Liver (tissue), 9 donors: ENCODE measurements around the gene RYR2. TPM values are rescaled to one million over a fixed set of nuclear protein-coding genes. Genes with fewer than 3 reads are reported as not detected.

Experiments
- DNase-seq: peaks from one replicate; pipeline ENCODE4 v3.0.0-alpha.2; 2017; ENCODE audit warnings: low spot score
- H3K27ac ChIP-seq, 2 donors: one replicate each; pipeline ENCODE4 v1.7.0; 2013; ENCODE audit warnings: inconsistent platforms in 2 of 2, low read length in 2 of 2, control low read depth in 1 of 2, low read depth in 1 of 2, mild to moderate bottlenecking in 1 of 2
- H3K27me3 ChIP-seq, 4 donors: one replicate each; pipeline versions ENCODE4 v1.6.1 to v1.7.0; 2013; ENCODE audit warnings: low read length in 3 of 4, inconsistent platforms in 1 of 4, mild to moderate bottlenecking in 1 of 4, moderate library complexity in 1 of 4; ENCODE audit not compliant: control insufficient read depth in 4 of 4, insufficient read depth in 4 of 4
- H3K36me3 ChIP-seq, 4 donors: one replicate each; pipeline versions ENCODE4 v1.6.1 to v1.7.0; 2013; ENCODE audit warnings: low read length in 3 of 4, mild to moderate bottlenecking in 3 of 4, low read depth in 1 of 4, moderate library complexity in 1 of 4; ENCODE audit not compliant: control insufficient read depth in 4 of 4, insufficient read depth in 3 of 4
- H3K4me1 ChIP-seq, 4 donors: one replicate each; pipeline versions ENCODE4 v1.6.1 to v1.7.0; 2013; ENCODE audit warnings: low read length in 3 of 4, mild to moderate bottlenecking in 3 of 4, moderate library complexity in 1 of 4; ENCODE audit not compliant: control insufficient read depth in 4 of 4, insufficient read depth in 4 of 4
- H3K4me3 ChIP-seq, 3 donors: one replicate each; pipeline versions ENCODE4 v1.6.1 to v1.7.0; 2013; ENCODE audit warnings: low read length in 3 of 3, control low read depth in 1 of 3, low read depth in 1 of 3, mild to moderate bottlenecking in 1 of 3
- H3K9ac ChIP-seq, 2 donors: one replicate each; pipeline ENCODE4 v1.7.0; 2013; ENCODE audit warnings: low read length in 2 of 2, mild to moderate bottlenecking in 2 of 2, moderate library complexity in 2 of 2, control low read depth in 1 of 2, low read depth in 1 of 2
- H3K9me3 ChIP-seq, 4 donors: one replicate each; pipeline versions ENCODE4 v1.6.1 to v1.7.0; 2013; ENCODE audit warnings: low read length in 3 of 4; ENCODE audit not compliant: control insufficient read depth in 4 of 4
- EGR1 ChIP-seq, 2 donors: IDR thresholded peaks; 2 replicates each; pipeline ENCODE4 v1.6.1; 2016 to 2018; ENCODE audit warnings: antibody characterized with exemption in 2 of 2, low read depth in 2 of 2
- FOXA1 ChIP-seq: IDR thresholded peaks from 2 replicates; pipeline ENCODE4 v1.6.1; 2016; ENCODE audit warnings: antibody characterized with exemption
- FOXA2 ChIP-seq: IDR thresholded peaks from 2 replicates; pipeline ENCODE4 v1.6.1; 2016; ENCODE audit warnings: antibody characterized with exemption
- GABPA ChIP-seq, 2 donors: IDR thresholded peaks in 1 of 2; conservative IDR thresholded peaks in 1 of 2; 2 replicates each; pipeline ENCODE4 v1.6.1; 2016; ENCODE audit warnings: antibody characterized with exemption in 2 of 2, mild to moderate bottlenecking in 1 of 2, moderate library complexity in 1 of 2
- HNF4A ChIP-seq, 2 donors: conservative IDR thresholded peaks; 2 replicates each; pipeline ENCODE4 v1.6.1; 2016; ENCODE audit warnings: antibody characterized with exemption in 2 of 2, mild to moderate bottlenecking in 2 of 2
- HNF4G ChIP-seq: IDR thresholded peaks from 2 replicates; pipeline ENCODE4 v1.6.1; 2016; ENCODE audit warnings: antibody characterized with exemption
- JUND ChIP-seq, 2 donors: IDR thresholded peaks; 2 replicates each; pipeline ENCODE4 v1.6.1; 2016; ENCODE audit warnings: antibody characterized with exemption in 2 of 2
- NR2F2 ChIP-seq: IDR thresholded peaks from 2 replicates; pipeline ENCODE4 v1.6.1; 2016; ENCODE audit warnings: antibody characterized with exemption
- RAD21 ChIP-seq, 2 donors: IDR thresholded peaks; 2 replicates each; pipeline ENCODE4 v1.6.1; 2016; ENCODE audit warnings: antibody characterized with exemption in 2 of 2, mild to moderate bottlenecking in 2 of 2
- RXRA ChIP-seq, 2 donors: IDR thresholded peaks; 2 replicates each; pipeline ENCODE4 v1.6.1; 2017 to 2018; ENCODE audit warnings: antibody characterized with exemption in 2 of 2, mild to moderate bottlenecking in 1 of 2
- SP1 ChIP-seq: IDR thresholded peaks from 2 replicates; pipeline ENCODE4 v1.6.1; 2018; ENCODE audit warnings: antibody characterized with exemption, mild to moderate bottlenecking
- TAF1 ChIP-seq: conservative IDR thresholded peaks from 2 replicates; pipeline ENCODE4 v1.6.1; 2016; ENCODE audit warnings: antibody characterized with exemption, mild to moderate bottlenecking
- YY1 ChIP-seq: IDR thresholded peaks from 2 replicates; pipeline ENCODE4 v1.6.1; 2016; ENCODE audit warnings: antibody characterized with exemption, mild to moderate bottlenecking
- WGBS: extraction: QIAGEN DNeasy Blood & Tissue Kit; methylation state at CpG from one replicate; pipeline ENCODE4 v1.1.7; 2013; 5-methylcytosine and 5-hydroxymethylcytosine counted together
- polyA plus RNA-seq, 2 donors: library from polyadenylated mRNA; stranded (reverse) in 1 of 2; unstranded in 1 of 2; fragments of 200-250 nt in 1 of 2; fragments of >200 nt in 1 of 2; fragmentation: Nextera tagmentation in 1 of 2; extraction: Ambion mirVana in 1 of 2; gene quantifications; one replicate each; pipeline versions ENCODE4 v1.2.1 to v1.2.3, GENCODE V29; 2013 to 2015
- total RNA-seq, 2 donors: library from RNA; depleted of rRNA; stranded (reverse); fragments of >200 nt; gene quantifications; one replicate each; pipeline ENCODE4 v1.2.3, GENCODE V29; 2014
- TF ChIP-seq, protein P1 (sequence below): IDR thresholded peaks from 2 replicates; pipeline ENCODE4 v1.6.1; 2016; ENCODE audit warnings: antibody characterized with exemption
- TF ChIP-seq, protein P2 (sequence below): IDR thresholded peaks from 2 replicates; pipeline ENCODE4 v1.6.1; 2016; ENCODE audit warnings: antibody characterized with exemption, mild to moderate bottlenecking
- TF ChIP-seq, protein P3 (sequence below): fragments of 150-350 bp; IDR thresholded peaks from 2 replicates; pipeline ENCODE4 v1.5.1; 2017; ENCODE audit warnings: improper control_type of control experiment, low read depth, low read length; ENCODE audit not compliant: missing input control
- TF ChIP-seq, protein P4 (sequence below): IDR thresholded peaks from 2 replicates; pipeline ENCODE4 v1.6.1; 2016; ENCODE audit warnings: antibody characterized with exemption
- donor health status: healthy.
- donor health status: healthy.
- donor health status: healthy.
- donor health status: healthy.
- donor health status: healthy.

The RYR2 gene
- total and polyA plus RNA-seq, 4 donors: 0.06 to 0.75 (median 0.31) TPM

GRCh38 chr1:237405912-237406311 lies 363.9 kb downstream of the RYR2 start:
- DNase-seq: no peak
- Histone ChIP-seq H3K27ac (no peak overlapping the region), H3K27me3 (no peaks in the 10 kb centered on the region), H3K9me3 (no peaks in the 10 kb centered on the region), H3K36me3 (no peaks in the 10 kb centered on the region), H3K9ac (no peak overlapping the region), H3K4me3 (no peak overlapping the region), H3K4me1 (no peaks in the 10 kb centered on the region)
- no peak for TF ChIP-seq EGR1 (IDR thresholded peaks at IDR 0.05; ENCODE audit: low read depth in 2 of 2)
- TF ChIP-seq NR2F2: no peak
- 65% methylated on average over 3 of the region's 3 CpGs for WGBS

DNA sequence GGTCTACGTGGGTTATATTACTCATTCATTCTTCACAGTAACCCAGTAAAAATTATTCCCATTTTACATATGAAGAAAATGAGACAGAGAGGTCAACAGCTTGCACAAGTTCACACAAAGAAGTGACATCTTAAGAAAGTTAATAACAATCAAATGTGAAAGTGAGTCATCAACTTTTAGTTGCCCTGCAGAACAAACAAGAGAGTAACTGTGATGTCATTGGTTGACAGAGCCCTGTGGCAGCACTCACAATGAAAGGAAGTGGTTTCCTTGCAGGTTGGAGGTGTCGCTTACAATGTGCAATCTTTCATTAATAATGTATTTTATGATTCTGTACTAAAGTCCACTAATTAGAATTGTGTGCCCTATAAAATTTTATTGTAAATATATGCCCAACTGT lies 369.6 kb downstream of the RYR2 start:
- H3K27me3 ChIP-seq: no peaks in the 10 kb centered on the region
- H3K9ac ChIP-seq: no peak overlapping the region
- H3K36me3 ChIP-seq: no peaks in the 10 kb centered on the region
- TF ChIP-seq FOXA1 (no peak), JUND (IDR thresholded peaks at IDR 0.05) (no peak), HNF4G (no peak), GABPA (IDR thresholded peaks at IDR 0.05 in 1 of 2, conservative IDR thresholded peaks at IDR 0.05 in 1 of 2) (no peak), RXRA (IDR thresholded peaks at IDR 0.05) (no peak), YY1 (no peak), SP1 (no peak), RAD21 (IDR thresholded peaks at IDR 0.05) (no peak), NR2F2 (no peak), HNF4A (conservative IDR thresholded peaks at IDR 0.05) (no peak), FOXA2 (no peak), TAF1 (no peak), EGR1 (IDR thresholded peaks at IDR 0.05; ENCODE audit: low read depth in 2 of 2) (no peak)
- TF ChIP-seq, protein P1, sequence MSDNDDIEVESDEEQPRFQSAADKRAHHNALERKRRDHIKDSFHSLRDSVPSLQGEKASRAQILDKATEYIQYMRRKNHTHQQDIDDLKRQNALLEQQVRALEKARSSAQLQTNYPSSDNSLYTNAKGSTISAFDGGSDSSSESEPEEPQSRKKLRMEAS: no peak
- TF ChIP-seq, protein P2, sequence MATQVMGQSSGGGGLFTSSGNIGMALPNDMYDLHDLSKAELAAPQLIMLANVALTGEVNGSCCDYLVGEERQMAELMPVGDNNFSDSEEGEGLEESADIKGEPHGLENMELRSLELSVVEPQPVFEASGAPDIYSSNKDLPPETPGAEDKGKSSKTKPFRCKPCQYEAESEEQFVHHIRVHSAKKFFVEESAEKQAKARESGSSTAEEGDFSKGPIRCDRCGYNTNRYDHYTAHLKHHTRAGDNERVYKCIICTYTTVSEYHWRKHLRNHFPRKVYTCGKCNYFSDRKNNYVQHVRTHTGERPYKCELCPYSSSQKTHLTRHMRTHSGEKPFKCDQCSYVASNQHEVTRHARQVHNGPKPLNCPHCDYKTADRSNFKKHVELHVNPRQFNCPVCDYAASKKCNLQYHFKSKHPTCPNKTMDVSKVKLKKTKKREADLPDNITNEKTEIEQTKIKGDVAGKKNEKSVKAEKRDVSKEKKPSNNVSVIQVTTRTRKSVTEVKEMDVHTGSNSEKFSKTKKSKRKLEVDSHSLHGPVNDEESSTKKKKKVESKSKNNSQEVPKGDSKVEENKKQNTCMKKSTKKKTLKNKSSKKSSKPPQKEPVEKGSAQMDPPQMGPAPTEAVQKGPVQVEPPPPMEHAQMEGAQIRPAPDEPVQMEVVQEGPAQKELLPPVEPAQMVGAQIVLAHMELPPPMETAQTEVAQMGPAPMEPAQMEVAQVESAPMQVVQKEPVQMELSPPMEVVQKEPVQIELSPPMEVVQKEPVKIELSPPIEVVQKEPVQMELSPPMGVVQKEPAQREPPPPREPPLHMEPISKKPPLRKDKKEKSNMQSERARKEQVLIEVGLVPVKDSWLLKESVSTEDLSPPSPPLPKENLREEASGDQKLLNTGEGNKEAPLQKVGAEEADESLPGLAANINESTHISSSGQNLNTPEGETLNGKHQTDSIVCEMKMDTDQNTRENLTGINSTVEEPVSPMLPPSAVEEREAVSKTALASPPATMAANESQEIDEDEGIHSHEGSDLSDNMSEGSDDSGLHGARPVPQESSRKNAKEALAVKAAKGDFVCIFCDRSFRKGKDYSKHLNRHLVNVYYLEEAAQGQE: no peak
- TF ChIP-seq, protein P3, sequence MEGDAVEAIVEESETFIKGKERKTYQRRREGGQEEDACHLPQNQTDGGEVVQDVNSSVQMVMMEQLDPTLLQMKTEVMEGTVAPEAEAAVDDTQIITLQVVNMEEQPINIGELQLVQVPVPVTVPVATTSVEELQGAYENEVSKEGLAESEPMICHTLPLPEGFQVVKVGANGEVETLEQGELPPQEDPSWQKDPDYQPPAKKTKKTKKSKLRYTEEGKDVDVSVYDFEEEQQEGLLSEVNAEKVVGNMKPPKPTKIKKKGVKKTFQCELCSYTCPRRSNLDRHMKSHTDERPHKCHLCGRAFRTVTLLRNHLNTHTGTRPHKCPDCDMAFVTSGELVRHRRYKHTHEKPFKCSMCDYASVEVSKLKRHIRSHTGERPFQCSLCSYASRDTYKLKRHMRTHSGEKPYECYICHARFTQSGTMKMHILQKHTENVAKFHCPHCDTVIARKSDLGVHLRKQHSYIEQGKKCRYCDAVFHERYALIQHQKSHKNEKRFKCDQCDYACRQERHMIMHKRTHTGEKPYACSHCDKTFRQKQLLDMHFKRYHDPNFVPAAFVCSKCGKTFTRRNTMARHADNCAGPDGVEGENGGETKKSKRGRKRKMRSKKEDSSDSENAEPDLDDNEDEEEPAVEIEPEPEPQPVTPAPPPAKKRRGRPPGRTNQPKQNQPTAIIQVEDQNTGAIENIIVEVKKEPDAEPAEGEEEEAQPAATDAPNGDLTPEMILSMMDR: no peak
- TF ChIP-seq, protein P4, sequence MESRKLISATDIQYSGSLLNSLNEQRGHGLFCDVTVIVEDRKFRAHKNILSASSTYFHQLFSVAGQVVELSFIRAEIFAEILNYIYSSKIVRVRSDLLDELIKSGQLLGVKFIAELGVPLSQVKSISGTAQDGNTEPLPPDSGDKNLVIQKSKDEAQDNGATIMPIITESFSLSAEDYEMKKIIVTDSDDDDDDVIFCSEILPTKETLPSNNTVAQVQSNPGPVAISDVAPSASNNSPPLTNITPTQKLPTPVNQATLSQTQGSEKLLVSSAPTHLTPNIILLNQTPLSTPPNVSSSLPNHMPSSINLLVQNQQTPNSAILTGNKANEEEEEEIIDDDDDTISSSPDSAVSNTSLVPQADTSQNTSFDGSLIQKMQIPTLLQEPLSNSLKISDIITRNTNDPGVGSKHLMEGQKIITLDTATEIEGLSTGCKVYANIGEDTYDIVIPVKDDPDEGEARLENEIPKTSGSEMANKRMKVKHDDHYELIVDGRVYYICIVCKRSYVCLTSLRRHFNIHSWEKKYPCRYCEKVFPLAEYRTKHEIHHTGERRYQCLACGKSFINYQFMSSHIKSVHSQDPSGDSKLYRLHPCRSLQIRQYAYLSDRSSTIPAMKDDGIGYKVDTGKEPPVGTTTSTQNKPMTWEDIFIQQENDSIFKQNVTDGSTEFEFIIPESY: no peak
- H3K4me3 ChIP-seq: no peak overlapping the region
- no peaks in the 10 kb centered on the region for H3K4me1 ChIP-seq
- peaks cover 0 to 5% (median 1%) of the 10 kb centered on the region in 4 donors for H3K9me3 ChIP-seq
- DNase-seq: no peak
- H3K27ac ChIP-seq: no peak overlapping the region
- WGBS: 58% methylated on average over 2 of the region's 2 CpGs
